Measurements from ENCODE around the gene HAPLN1. TPM values are rescaled to one million over a fixed set of nuclear protein-coding genes. Genes with fewer than 3 reads are reported as not detected.

Gene HAPLN1
- total RNA-seq, 4 donors from 2014 or later = 0.12 to 0.38 (median 0.18) TPM; not detected in 1

- TF ChIP-seq, protein P1, sequence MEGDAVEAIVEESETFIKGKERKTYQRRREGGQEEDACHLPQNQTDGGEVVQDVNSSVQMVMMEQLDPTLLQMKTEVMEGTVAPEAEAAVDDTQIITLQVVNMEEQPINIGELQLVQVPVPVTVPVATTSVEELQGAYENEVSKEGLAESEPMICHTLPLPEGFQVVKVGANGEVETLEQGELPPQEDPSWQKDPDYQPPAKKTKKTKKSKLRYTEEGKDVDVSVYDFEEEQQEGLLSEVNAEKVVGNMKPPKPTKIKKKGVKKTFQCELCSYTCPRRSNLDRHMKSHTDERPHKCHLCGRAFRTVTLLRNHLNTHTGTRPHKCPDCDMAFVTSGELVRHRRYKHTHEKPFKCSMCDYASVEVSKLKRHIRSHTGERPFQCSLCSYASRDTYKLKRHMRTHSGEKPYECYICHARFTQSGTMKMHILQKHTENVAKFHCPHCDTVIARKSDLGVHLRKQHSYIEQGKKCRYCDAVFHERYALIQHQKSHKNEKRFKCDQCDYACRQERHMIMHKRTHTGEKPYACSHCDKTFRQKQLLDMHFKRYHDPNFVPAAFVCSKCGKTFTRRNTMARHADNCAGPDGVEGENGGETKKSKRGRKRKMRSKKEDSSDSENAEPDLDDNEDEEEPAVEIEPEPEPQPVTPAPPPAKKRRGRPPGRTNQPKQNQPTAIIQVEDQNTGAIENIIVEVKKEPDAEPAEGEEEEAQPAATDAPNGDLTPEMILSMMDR (IDR thresholded peaks at IDR 0.05) = no peak
- TF ChIP-seq POLR2A (IDR thresholded peaks at IDR 0.05) = no peak
These were observed 1.6 kb downstream of the HAPLN1 start for GRCh38 chr5:83718936-83719495.

DNA sequence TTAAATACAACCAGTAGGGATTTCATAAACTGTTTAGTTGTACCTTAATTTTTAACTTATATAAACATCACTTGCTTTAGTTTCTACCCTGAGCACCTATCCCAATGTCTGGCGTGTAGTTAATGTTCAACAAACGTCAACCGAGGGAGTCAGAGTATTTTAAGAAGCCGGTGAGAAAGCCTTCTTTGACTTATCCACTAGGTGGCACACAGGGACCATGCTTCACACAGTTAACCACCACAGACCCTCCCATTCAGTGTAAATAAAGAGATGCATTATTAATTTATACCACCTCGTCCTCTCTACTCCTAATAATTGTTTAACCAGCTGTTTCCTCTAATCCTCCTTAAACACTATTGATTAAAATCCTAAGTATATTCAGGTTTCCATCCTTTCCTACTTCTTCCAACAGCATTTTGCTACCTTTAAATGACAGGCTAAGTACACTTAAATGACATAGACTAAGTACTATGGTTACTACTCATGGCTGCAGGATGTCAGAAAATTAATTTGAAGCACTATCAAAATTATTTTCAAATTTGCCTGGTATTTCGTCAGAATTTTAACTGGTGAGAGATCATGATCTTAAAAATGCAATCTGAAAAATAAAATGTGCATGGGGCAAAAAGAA lies 2.3 kb downstream of the HAPLN1 start:
- WGBS, 2 donors = 5 to 8% methylated on average over 6 of the region's 6 CpGs
- H3K4me1 ChIP-seq = peaks cover 2 to 12% (median 5%) of the 10 kb centered on the region in 3 donors
- intact Hi-C loops (cut with DNase I) = no loop called here

More at GRCh38 chr5:83718936-83719495, 1.6 kb downstream of the HAPLN1 start:
- peaks cover 2 to 12% (median 5%) of the 10 kb centered on the region in 3 donors for H3K4me1 ChIP-seq
- 59 to 67% methylated on average over 2 of the region's 2 CpGs for WGBS, 2 donors
- peaks cover 0 to 33% (median 0%) of the 10 kb centered on the region in 4 donors for H3K27me3 ChIP-seq
- H3K9me3 ChIP-seq = no peaks in the 10 kb centered on the region
- no peaks in the 10 kb centered on the region for H3K36me3 ChIP-seq
- no peak overlapping the region for H3K4me3 ChIP-seq
- no peak overlapping the region for H3K27ac ChIP-seq
- intact Hi-C loops (cut with DNase I) = no loop called here
- DNase-seq = no peak

GRCh38 chr5:83715236-83716065 lies 5.2 kb downstream of the HAPLN1 start:
- intact Hi-C loops (cut with DNase I) = no loop called here
- H3K27me3 ChIP-seq = peaks cover 0 to under 1% (median 0%) of the 10 kb centered on the region in 4 donors
- H3K4me3 ChIP-seq = no peak overlapping the region
- H3K4me1 ChIP-seq = no peaks in the 10 kb centered on the region
- TF ChIP-seq POLR2A (IDR thresholded peaks at IDR 0.05) = no peak
- TF ChIP-seq, protein P1 (IDR thresholded peaks at IDR 0.05) = no peak
- 42% methylated on average over 4 of the region's 4 CpGs for WGBS, 2 donors
- no peaks in the 10 kb centered on the region for H3K36me3 ChIP-seq
- DNase-seq = no peak
- H3K27ac ChIP-seq = no peak overlapping the region
- H3K9me3 ChIP-seq = no peaks in the 10 kb centered on the region

More for the DNA sequence above, 2.3 kb downstream of the HAPLN1 start:
- no peak for DNase-seq
- peaks cover 0 to 29% (median 0%) of the 10 kb centered on the region in 4 donors for H3K27me3 ChIP-seq
- H3K9me3 ChIP-seq = no peaks in the 10 kb centered on the region
- no peak overlapping the region for H3K27ac ChIP-seq
- no peaks in the 10 kb centered on the region for H3K36me3 ChIP-seq
- TF ChIP-seq, protein P1 (IDR thresholded peaks at IDR 0.05) = peak; percentile 37 to 74 (median 64)
- no peak for TF ChIP-seq POLR2A (IDR thresholded peaks at IDR 0.05)
- no peak overlapping the region for H3K4me3 ChIP-seq

DNA sequence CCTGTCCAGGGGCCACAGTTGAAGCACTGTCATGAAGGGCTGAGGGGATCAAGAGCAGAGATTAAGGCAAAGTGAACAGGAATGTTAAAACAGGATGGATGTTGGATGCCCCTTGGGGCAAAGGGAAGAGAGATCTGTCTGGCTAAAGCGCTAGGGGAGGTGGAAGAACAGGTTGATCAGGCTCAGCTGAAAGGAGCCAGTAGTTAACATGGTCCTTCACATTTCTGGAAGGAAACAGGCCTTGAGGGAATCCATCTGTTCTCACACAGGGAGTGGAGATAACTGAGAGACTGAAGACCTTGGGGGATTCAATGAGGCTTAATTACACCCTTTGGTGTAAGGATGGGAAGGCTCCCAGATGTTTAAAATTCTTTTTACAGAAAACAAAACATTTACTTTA lies 5.8 kb downstream of the HAPLN1 start:
- 33 to 58% methylated on average over 1 of the region's 1 CpG for WGBS, 2 donors

More for the DNA sequence above, 5.8 kb downstream of the HAPLN1 start:
- no peak for DNase-seq
- Histone ChIP-seq H3K36me3 (no peaks in the 10 kb centered on the region), H3K4me1 (no peaks in the 10 kb centered on the region), H3K27ac (no peak overlapping the region), H3K4me3 (no peak overlapping the region), H3K27me3 (no peaks in the 10 kb centered on the region), H3K9me3 (no peaks in the 10 kb centered on the region)
- intact Hi-C loops (cut with DNase I) = no loop called here
- TF ChIP-seq POLR2A (IDR thresholded peaks at IDR 0.05) = no peak
- TF ChIP-seq, protein P1 (IDR thresholded peaks at IDR 0.05) = no peak
